HG02973 (cell line): Measurements from ENCODE around the gene DCXR.
"Not testable (repeated sequence)": the region's sequence is repeated elsewhere in the genome, so short reads cannot be mapped to it uniquely, and the experiment has no call there.

ENCODE experiments used
- ATAC-seq: cut with Tn5 transposase; IDR thresholded peaks from one replicate; pipeline ENCODE4 v1.9.1; 2021; ENCODE audit warnings: moderate library complexity; ENCODE audit not compliant: unreplicated experiment

The DCXR gene

DNA sequence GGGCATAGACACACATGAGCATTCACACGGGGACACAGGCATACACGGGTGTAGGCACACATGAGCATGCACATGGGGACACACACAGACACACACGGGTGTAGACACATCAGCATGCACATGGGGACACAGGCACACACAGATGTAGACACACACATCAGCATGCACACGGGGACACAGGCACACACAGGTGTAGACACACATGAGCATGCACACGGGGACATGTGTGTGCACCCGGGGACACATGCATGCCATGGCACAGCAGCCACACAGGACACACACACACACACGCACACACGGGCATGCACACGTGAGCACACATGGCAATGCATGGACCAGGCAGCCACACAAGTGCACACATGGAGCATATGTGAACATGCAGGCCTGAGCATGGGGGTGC lies 5.2 kb upstream of the DCXR start:
- ATAC-seq: no peak

DNA sequence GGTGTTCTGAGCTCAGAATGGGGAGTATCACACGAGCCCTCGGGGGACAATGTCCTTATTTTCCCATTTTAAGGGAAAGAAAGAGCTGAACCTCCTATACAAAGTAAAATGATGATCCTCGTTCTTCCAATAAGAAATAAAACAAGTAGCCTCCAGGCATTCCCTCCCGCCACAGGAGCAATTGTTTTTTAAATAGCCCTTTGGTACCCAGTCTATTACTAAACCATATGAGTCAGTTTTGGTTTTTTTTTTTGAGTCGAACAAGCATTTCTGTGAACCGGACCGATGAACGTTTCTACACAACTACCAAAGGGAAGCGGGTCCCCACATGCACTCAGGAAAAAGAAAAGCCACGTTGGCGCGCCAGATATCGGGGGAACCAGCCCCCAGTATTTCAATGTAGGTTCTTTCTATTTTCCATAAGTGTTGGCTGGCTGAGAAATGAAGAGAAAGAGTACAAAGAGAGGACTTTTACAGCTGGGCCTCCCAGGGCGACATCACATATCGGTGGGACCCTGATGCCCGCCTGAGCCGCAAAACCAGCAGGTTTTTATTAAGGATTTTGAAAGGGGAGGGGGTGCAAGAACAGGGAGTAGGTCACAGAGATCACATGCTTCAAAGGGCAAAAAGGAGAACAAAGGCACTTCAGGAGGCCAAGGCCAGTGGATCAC lies 3.8 kb upstream of the DCXR start:
- no peak for ATAC-seq

DNA sequence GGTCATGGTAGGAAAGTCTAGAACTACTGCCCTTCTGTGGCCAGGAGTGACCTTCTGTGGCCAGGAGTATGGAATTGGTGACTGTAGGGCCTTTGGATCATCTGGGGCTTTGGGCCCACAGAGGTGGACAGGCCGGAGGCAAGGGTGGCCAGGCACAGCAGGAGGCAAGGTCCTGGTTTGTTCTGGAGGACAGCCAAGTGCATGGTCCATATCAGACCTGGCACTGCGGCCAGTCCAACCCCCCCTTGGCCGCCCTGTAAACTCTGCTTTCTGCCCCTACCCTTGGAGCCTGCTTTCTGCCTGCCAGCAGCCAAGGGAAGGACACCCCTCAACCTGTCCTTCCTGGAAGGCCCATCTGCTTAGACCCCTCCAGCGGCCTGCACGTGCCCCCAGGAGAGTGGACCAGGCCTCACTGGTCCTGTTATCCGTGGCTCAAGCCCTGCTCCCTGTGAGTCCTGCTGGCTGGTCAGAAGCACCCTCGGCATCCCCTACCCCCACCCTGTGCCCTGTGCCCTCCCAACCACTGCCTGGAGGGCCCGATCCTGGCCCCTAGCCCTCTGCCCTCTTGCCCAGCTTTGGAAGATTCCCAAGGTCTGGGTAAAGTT lies 2.3 kb upstream of the DCXR start:
- no peak for ATAC-seq

DNA sequence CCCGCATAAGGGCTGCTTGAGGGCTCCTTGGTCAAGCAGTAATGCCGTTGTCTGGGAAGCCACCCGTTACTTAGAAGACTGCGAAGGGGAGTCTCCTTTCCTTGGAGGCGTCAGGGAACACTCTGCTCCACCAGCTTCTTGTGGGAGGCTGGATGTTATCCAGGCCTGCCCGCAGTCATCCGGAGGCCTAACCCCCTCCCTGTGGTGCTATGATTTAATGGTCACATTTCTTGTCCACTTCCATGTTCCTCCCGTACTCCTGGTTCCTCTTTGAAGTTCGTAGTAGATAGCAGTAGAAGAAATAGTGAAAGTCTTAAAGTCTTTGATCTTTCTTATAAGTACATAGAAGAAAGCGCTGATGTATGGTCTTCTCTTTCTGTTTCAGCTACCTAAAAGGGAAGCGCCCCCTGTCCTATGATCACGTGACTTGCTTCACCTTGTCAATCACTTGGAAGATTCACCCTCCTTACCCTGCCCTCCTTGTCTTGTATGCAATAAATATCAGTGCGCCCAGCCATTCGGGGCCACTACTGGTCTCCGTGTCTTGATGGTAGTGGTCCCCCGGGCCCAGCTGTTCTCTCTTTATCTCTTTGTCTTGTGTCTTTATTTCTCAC lies 1.4 kb upstream of the DCXR start:
- not testable (repeated sequence) for ATAC-seq

DNA sequence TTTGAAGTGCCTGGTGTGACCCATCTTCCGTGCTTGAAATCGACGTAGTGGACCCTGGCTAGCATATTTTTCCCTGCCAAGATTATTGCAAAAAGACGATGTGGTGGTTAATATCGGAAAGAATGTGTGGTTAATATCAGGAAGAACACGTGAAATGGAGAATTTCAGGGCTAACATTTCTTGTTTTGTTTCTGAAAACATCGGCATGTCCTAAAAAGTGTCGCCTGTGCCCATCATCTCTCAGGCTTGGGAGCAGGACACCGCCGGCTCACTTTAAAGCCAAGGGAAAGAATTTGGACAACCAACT lies 345 bp upstream of the DCXR start:
- no peak for ATAC-seq

DNA sequence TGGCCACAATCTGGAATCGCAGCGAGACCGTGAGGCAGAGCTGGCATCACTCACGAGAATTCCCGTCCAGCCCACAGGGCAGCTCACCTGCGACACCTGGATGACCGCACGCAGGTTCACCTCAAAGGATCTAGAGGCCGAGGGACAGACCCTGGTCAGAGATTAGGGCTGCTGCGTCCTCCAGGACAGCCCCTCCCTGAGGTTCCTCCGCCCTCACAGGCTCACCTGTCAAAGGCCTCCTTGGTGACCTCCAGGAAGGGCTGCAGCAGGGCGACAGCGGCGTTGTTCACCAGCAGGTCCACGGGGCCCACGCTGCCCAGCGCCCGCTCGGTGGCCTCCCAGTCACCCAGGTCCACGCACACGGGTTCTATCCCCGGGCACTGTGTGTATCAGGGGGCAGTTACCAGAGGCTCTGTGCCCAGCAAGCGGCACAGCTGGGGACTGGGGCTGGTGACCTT lies 834 bp downstream of the DCXR start:
- no peak for ATAC-seq

DNA sequence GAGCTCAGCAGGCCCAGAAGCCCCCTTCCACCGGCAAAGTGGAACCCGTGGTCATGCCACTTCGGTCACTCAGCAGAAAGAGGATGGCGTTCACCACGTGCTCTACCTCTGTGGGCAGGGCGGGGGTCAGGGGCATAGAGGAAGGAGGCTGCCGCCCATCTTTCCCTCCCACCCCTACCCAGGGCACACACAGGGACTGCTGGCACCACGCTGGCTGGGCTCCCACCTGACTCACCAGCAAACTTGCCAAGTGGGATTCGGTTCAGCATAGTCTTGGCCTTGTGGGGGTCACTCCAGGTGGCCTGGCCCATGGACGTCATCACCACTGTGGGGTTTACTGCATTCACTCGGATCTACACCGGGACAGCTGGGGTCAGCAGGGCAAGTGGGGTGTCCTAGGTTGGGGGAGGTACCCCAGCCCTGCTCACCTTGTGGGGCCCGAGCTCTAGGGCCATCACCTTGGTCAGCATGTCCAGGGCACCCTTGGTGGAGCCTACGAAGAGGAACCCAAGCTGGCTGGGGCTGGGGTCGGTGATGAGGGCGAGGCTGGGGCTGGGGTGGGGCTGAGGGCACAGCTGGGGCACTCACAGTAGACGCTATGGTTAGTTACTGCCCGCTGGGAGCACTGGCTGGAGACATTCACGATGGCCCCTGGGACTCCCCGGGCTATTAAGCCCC lies 1.4 kb downstream of the DCXR start:
- no peak for ATAC-seq

DNA sequence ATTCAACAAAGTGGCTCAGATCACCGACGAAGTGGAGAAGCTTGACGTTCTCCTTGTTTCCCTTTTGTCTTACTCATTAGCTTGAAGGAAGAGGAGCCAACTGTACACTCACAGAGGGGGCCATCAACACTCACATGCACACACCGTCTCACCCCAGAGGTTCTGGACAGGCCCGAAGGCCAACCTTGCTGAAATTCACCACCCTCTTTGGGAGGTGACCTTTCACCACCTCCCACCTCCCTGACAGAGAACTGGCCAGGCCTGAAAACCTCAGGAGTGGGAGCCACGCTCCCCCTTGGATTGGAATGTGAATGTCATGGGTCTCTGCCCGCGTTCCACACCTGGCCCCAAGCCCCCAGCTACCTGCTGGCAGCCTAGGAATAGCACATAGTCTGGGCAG lies 2.0 kb downstream of the DCXR start:
- ATAC-seq: no peak

DNA sequence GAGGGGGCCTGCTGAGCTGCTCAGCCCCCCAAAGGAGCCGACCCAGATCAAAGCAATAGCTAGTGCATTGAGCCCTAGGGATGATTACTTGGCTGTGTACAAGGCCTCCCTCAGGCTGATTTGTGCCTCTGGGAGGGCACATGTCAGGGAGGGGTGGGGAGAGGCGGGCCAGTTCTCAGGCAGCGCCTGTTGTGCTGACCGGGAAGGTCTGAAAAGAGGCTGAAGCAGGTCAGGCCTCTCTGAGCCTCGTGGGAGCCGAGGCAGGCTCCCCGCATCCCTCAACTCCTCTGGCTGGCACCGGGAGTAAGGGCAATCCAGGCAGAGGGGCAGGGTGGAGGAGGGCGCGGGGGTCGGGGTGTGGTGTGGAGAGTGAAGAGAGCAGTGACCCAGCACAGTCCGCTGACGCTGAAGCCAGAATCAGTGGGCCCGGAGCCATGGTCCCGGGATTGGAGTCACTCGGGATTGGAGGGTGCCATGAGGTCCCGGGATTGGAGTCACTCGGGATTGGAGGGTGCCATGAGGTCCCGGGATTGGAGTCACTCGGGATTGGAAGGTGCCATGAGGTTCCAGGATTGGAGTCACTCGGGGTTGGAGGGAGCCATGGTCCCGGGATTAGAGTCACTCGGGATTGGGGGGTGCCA lies 3.0 kb downstream of the DCXR start:
- ATAC-seq: no peak

DNA sequence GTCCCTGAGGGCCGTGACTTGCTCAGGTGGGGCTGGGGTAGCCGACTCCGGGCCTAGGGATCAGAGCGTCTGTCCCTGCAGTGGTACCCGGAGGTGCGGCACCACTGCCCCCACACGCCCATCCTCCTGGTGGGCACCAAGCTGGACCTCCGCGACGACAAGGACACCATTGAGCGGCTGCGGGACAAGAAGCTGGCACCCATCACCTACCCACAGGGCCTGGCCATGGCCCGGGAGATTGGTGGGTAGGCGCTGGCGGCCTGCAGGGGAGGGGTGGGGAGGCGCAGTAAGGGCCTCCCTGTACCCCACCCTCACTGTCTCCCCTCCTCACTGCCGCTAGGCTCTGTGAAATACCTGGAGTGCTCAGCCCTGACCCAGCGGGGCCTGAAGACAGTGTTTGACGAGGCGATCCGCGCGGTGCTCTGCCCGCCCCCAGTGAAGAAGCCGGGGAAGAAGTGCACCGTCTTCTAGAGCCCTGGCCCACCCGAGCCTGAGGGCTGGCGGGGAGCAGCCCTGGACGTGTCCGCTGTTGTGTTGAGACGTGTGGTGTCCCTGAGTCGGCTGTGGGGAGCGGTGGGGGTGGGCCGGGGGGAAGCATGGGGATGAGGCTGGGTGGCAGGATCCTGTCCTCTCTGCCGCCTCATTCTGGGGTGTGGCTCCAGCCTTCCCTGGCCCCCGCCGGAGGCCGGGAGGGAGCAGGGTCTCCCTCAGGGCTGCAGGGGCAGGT lies 4.0 kb downstream of the DCXR start:
- ATAC-seq: no peak

DNA sequence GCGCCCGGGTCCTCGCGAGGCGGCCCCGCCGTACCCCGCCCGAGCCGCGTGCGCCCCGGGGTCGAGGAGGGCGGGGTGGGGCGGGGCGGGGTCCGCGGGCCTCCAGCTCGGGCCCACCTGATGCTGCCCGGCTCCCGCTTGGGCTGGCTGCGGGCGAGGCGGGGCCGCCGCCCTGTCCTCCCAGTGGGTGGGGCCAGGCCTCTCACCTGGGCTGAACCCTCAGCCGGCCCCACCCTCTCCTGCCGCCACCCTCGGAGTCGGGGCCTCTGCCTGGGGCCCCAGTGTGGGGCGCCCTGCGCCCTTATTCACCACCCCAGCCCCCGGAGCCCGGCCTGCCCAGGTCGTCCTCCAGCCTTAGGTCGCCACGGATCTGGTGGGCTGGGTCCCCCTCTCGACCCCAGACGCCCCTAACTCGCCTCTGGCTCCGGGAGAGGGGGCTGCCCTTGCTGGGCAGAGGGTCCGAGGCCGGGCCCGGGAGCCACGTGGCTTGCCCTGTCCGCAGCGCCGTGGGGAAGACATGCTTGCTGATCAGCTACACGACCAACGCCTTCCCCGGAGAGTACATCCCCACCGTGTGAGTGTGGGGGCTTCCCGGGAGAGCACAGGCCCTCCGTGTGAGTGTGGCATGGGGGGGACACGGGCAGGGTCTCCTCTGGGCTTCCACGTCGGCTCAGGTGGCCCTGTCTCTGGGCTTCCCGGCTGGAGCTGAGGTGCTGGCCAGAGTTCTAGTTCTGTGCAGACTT lies 5.4 kb downstream of the DCXR start:
- no peak for ATAC-seq

DNA sequence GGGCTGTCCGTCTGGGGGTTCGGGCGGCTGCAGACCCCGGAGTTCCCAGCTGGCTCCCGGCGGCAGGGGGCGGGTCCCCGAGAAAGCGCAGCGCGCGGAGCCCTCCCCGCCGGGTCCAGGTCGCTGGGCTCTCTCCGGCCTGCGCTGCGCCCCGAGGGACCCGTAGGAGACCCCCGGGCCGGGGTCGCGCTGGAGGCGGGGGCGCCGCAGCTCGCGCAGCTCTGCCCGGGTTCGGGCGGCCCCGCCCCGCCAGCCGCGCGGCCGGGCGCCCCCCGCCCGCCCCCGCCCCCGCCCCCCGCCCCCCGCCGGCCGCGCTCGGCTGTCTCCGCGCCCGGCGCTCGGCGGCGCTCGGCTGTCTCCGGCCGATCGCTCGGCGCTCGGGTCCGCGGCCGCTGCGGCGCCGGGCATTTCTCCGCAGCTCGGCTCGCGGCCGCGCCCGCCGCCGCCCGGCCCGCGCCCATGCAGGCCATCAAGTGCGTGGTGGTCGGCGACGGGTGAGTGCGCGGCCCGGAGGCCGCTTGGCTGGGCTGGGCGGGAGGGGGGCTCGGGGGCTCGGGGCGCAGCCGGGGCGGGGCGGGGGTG lies 6.1 kb downstream of the DCXR start, which contains the start of gene RAC3:
TSS of gene RAC3 (plus strand) at position 376 of the 582 bp plus-strand sequence. CDS start at position 460, 84 bp downstream.
- no peak for ATAC-seq

DNA sequence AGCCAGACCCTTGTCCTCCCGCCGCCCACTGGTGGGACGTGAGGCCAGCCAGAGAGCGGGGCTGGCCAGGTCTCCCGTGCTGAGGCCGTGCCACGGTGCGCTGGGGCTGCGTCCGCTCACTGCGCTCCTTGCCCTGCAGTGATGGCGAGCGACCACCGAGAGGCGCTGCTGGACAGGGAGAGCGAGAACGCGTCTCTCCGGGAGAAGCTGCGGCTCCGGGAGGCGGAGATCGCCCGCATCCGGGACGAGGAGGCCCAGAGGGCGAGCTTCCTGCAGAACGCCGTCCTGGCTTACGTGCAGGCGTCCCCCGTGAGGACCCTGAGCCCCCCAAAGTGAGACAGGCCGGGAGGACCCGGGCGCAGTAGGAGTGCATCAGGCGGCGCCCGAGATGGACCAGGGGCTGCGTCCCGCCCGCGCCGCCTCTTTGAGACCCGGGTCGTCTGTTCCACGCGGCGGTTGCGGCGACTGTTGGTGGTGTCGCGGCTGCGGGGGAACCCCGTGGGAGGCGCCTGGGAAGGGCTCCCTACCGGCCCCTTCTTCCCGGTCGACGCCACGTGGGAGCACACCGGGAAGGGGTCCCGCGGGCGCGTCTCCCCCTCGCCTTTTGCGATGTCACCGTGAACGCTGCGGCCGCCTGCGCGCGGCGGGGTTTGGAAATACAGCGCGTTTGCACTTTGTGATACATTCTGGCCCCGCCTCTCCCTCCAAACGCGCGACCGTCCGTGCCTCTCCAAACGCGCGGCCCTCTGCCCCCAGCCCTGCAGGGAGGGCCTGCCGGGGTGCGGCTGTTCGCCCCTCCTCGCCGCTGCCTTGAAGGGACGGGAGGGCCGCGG lies 6.8 kb downstream of the DCXR start:
- no peak for ATAC-seq

DNA sequence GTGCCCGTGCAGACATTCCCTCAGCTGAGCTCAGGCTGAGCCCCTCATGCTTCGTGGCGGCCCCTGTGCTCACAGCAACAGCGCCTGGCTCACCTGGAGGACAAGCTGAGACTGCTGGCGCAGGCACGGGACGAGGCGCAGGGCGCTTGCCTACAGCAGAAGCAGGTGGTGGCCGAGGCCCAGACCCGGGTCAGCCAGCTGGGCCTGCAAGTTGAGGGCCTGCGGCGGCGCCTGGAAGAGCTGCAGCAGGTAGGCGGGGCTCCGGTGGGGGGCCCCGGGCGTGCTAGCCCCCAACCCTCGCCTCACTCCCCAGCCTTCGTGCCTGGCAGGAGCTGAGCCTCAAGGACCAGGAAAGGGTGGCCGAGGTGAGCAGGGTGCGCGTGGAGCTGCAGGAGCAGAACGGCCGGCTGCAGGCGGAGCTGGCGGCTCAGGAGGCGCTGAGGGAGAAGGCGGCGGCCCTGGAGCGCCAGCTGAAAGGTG lies 7.5 kb downstream of the DCXR start:
- no peak for ATAC-seq

DNA sequence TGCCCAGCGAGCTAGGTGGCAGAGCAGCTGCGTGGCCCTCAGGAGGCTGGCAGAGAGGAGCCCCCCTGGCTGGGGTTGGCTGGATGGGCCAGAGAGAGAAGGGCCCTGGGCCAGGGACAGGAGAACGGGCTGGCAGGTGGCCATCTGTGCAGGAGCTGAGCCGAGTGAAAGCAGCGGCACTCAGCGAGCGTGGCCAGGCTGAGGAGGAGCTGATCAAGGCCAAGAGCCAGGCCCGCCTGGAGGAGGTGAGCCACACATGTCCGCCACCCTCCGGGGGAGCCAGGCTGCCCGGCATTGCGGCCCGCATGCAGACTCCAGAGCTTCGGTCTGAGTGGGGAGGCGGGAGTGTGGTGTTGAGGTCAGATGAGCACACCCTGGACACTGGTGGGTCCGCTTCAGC lies 8.1 kb downstream of the DCXR start:
- ATAC-seq: no peak

DNA sequence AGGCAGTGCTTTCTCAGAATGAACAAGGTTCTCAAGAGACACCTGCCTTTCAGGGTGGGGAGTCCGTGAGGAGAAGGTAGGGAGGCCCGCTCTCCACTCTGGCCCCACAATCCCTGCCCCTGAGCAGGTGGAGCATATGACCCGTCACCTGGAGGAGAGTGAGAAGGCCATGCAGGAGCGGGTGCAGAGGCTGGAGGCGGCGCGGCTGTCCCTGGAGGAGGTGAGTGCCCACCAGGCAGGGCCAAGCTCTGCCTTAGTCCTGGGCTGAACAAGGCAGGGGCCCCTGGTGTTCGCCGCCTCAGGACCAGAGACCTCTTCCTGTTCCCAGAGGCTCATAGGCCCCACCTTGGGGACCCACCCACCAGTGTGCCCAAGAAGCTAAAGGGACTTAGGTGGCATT lies 8.5 kb downstream of the DCXR start:
- no peak for ATAC-seq

DNA sequence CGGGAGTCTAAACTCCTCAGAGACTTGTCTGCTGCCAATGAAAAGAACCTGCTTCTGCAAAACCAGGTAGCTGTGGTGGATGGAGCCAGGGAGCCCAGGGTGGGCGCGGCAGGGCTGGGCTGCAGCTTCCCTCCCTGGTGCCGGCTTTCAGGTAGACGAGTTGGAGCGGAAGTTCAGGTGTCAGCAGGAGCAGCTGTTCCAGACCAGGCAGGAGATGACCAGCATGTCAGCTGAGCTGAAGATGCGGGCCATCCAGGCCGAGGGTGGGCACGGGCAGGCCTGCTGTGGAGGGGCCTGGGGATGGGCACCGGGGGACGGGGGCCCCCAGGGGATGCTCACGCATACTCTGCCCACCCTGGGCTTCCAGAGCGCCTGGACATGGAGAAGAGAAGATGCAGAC lies 9.3 kb downstream of the DCXR start:
- ATAC-seq: no peak

DNA sequence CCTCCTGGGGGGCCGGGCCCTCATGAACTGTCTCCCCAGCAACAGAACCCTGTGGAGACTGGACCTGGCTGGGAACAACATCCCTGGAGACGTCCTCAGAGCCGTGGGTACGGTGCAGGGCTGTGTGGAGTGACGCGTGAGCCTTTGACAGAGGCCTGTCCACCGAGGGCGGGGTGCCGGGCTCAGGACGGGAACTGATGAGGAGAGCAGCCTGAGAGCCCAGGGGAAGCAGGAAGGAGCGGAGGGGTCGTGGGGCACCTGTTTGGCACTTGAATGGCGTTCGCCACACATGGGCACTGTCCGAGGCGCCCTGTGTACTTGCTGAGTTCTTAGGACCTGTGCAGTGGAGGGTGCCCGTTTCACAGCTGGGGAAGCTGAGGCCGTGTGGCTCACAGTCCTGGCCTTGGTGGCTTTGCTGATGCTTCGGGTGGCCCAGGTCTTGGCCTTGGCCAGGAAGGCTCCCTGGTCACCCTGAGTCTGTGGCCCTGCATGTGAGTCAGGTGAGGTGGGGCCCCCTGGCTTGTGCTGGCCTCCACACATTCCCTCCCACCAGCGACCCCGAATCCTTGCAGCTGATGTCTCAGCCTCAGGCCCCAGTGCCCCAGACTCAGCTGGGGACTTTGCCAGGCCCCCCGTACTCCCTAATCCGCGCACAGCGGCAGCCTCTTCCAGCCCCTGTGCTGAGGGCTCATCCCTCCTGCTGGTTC lies 11.9 kb downstream of the DCXR start:
- ATAC-seq: no peak
